HG02763 (cell line): ENCODE data around the gene FRMPD2.
A peak's percentile ranks its signal among the peaks of the same experiment; 100 is the strongest.
"Not testable (repeated sequence)": the region's sequence is repeated elsewhere in the genome, so short reads cannot be mapped to it uniquely, and the experiment has no call there.

Source experiments
- ATAC-seq: cut with Tn5 transposase; IDR thresholded peaks from one replicate; pipeline ENCODE4 v1.9.1; 2021; ENCODE audit warnings: mild to moderate bottlenecking, moderate library complexity; ENCODE audit not compliant: unreplicated experiment

FRMPD2 gene

GRCh38 chr10:48206482-48207250, 67.8 kb downstream of the FRMPD2 start:
- no peak for ATAC-seq

GRCh38 chr10:48205918-48206317, 68.6 kb downstream of the FRMPD2 start:
- ATAC-seq = peak; percentile 48

GRCh38 chr10:48199580-48200377, 74.7 kb downstream of the FRMPD2 start:
- ATAC-seq = no peak

GRCh38 chr10:48197236-48197899, 77.1 kb downstream of the FRMPD2 start:
- no peak for ATAC-seq

- ATAC-seq = no peak
These were observed 78.7 kb downstream of the FRMPD2 start for GRCh38 chr10:48195803-48196202.

- ATAC-seq = no peak
These were observed 79.7 kb downstream of the FRMPD2 start for GRCh38 chr10:48194830-48195229.

GRCh38 chr10:48193556-48193955, 80.9 kb downstream of the FRMPD2 start:
- no peak for ATAC-seq

GRCh38 chr10:48192881-48193450, 81.5 kb downstream of the FRMPD2 start:
- ATAC-seq = no peak

GRCh38 chr10:48187713-48188485, 86.6 kb downstream of the FRMPD2 start:
- no peak for ATAC-seq

- no peak for ATAC-seq
These were observed 87.4 kb downstream of the FRMPD2 start for GRCh38 chr10:48187126-48187525.

GRCh38 chr10:48186264-48186804, 88.2 kb downstream of the FRMPD2 start:
- ATAC-seq = not testable (repeated sequence)

- no peak for ATAC-seq
These were observed 90.3 kb downstream of the FRMPD2 start for GRCh38 chr10:48184224-48184623.

- ATAC-seq = not testable (repeated sequence)
These were observed 101.8 kb downstream of the FRMPD2 start for GRCh38 chr10:48172715-48173114.

GRCh38 chr10:48160670-48161069, 113.8 kb downstream of the FRMPD2 start:
- ATAC-seq = not testable (repeated sequence)

- not testable (repeated sequence) for ATAC-seq
These were observed 114.3 kb downstream of the FRMPD2 start for GRCh38 chr10:48160163-48160562.

GRCh38 chr10:48154211-48155140, 120.0 kb downstream of the FRMPD2 start:
- not testable (repeated sequence) for ATAC-seq

GRCh38 chr10:48147643-48148042, 126.9 kb downstream of the FRMPD2 start:
- ATAC-seq = not testable (repeated sequence)

GRCh38 chr10:48143721-48144642, 130.5 kb downstream of the FRMPD2 start:
- not testable (repeated sequence) for ATAC-seq
